ENCODE data around the gene KCNQ1.

KCNQ1 gene

DNA sequence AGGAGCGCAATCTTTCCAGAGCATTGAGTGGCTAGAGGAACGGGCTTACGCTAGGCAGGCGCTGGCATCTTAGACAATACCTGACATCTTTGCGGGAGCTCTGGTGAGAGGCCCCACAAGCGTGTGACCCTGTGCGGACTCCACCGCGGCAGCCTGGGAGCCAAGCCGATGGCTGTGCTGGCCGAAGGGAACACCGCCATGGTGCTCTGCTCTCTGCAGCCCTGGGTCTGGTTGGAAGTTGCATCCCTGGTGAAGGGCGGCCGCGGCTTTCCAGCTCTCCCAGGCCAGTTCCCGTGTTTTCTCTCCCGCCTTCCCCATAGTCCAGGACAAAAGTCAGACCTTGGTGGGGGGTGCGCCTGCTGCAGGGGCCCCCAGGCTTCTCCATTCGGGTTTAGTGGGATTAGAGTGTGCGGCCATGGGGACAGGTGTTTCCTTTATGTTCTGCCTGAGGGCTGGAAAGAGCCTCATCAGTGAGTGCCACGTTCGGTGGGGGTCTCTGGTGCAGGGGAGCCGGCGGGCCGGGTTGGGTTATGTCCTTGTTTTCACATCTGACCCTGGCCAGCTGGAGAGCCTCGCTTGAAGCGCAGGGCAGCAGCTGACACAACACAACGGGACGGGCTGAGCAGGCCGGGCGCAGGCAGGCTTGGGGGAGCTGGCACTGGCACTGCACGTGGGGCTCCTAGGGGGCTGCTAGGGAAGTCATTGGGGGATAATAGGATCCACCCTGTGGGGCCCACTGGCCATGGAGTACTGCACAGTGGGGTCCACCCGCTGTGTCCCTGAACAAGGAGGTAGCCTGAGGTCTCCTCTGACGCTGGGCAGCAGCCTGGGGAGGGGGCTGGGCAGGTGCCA, 94.8 kb downstream of the KCNQ1 start:
- no peak for DNase-seq

DNA sequence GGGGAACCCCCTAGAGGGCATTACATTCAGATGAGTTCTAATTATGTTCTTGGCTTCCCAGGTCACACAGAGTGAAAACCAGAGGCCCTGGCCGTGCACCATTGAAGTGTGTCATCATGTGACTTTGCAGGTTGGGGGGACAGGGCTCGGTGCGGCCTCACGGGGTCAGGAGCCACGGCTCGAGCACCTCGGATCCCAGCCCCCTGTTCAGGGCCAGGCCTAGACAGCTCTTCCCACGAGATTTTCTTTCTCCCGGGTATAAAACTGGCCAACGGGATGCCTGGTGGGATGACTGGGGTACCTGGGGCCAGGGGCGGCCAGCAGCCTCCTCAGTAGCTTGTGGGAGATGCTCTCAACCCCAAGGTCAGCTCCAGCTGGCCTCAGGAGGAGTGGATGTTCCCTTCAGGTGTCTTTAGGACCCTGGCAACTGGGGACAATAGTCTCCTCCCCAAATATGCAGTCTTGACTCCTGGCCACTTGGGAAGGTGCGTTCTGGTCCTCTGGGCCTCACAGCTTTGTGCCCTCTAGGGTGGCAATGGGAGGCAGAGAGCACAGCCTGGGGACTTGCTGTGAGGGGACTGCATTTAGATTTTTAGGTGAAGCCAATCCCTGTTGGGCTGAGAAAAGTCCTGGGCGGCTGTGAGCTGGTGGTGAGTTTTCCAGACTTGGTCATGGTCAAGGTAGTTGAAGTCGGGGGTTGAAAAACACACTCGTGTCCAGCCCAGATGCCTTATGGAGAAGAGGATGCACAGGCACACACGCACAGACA, 95.6 kb downstream of the KCNQ1 start:
- DNase-seq, result no peak

DNA sequence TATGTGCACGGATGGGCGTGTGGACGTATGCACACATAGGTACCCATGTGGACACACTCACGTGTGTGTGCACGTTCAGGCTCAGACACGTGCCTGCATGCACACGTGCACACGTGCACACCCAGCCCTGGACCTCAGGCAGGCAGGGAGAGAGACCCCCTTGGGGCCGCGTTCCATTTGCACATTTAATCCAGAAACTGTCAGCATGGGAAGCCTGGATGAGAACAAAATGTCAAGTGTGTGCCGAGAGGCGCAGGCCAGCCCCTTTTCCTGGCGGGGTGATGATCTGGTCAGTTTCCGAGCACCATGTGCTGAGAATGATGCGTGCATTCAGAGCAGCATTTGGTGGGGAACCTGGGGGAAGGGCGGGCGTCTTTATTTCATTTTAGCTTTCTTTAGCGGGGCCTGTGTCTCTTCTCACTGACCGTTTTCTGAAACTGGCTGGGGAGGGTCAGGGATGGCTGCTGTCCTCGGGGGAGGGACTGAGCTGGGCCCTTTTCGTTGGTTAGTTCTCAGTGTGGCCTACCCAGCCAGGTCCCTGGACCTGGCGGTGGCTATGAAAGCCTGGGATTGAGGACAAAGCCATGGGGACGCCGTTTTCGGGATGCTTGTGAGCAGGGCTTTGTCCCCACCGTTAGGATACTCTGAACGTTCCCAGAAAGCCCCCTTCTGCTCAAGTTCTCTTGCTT, 96.3 kb downstream of the KCNQ1 start:
- no peak for DNase-seq

DNA sequence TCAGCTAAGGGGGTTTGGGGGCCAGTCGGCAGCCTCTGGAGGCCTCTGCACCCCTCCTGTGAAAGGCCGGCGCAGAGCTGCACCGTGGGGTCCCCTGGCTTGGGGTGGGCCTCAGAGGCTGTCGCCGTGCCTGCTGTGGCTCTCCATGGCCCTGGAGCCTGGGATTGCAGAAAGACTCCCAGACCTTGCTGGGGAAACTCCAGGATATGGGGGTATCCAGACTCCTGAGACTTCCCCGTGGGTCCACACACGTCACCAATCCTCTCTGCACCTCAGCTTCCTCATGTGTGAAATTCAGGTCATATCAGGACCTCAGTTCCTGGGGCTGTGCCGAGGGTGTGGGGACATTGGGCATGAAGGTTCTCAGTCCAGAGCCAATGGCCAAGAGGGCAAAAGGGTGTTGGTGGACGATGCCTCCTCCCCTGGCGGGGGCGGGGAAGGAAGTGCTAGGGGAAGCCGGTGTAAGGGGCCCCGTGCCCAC, 97.1 kb downstream of the KCNQ1 start:
- no peak for DNase-seq

DNA sequence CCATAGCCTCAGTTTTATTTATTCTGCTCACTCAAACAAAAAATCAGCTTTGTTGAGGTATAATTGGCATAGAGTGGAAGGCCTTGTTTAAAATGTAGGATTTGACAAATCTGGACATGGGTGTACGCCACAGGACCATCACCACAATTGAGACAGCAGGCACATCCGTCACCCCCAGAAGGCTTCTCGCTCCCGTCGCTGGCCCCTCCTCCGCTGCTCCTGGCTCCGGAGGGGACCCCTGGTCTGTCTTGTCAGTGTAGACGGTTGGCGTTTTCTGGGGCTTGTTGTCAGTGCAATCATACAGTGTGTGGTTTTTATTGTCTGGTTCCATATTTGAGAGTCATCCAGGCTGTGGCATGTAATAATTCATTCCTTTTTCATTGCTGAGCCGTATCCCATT, 97.6 kb downstream of the KCNQ1 start:
- no peak for DNase-seq

DNA sequence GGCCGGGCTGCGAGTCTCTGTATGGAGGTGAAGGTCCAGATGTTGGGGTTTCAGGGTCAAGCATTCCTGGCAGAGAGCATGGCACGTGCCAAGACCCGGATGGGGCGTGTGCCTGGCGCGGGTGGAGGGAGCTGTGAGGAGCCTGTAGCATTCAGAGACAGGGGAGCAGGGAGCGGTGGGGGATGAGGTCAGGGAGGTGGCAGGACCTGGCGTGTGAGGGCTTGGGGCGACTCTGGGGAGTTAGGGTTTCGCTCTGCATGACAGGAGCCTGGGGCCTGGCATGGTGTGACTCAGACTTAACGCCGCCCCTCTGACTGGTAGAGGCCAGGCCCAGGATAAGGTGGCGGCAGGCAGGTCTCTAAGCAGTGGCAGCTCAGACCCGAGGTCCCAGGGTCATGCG, 103.0 kb downstream of the KCNQ1 start:
- no peak for DNase-seq

DNA sequence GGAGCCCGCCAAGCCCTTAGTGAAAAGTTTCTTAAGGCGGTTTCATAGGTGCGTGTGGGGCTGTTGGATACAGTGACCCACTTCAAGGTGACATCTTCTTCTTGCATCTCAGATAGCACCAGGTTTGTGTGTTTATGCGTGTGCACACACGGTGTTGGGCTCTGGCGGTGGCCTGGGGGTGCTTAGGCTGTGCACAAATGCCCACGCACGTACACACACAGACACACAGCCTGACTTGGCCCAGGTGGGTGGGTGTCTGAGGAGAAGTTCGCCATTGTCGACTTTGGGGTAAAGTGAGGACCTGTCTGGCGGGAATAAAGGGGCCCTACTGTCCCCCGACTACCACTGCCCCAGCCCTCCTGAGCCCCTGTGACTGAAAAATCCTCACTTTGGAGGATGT, 103.8 kb downstream of the KCNQ1 start:
- no peak for DNase-seq

DNA sequence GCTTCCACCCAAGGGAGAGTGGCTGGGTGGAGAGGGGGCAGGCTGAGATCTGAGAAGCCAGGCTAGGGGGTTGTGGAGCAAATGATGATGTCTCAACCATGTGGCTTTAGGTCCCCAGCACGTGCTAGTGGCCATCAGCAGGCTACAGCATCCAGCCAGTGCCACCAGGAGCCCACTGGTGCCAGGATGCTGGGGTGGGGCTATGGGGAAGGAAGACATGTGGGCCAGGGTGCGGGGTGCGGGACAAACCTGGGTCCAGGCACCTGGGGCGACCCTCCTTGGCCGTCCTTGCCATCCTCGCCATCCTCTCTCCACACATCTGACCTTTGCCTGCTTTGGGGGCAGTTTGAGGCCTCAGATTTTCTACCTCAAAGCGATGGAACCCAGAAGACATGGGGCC, 104.3 kb downstream of the KCNQ1 start:
- no peak for DNase-seq

DNA sequence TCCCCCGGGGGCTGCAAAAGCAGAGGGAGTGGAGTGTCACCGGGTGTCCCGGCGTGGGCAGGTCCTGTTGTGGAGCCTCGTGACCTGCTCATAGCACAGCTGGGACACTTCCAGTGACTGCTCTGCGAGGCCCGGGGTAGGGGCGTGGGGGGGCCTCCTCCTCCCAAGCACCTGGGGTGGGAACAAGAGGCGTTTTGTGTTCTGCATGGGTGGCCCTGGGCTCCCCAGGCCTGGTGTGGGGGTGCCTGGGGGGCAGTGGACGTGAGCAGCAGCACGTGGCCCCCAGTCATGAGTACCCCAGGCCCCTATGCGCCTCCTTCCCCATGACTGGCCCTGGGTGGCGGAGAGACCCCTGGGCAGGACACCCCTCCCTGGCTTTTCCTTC, 104.7 kb downstream of the KCNQ1 start:
- no peak for DNase-seq

DNA sequence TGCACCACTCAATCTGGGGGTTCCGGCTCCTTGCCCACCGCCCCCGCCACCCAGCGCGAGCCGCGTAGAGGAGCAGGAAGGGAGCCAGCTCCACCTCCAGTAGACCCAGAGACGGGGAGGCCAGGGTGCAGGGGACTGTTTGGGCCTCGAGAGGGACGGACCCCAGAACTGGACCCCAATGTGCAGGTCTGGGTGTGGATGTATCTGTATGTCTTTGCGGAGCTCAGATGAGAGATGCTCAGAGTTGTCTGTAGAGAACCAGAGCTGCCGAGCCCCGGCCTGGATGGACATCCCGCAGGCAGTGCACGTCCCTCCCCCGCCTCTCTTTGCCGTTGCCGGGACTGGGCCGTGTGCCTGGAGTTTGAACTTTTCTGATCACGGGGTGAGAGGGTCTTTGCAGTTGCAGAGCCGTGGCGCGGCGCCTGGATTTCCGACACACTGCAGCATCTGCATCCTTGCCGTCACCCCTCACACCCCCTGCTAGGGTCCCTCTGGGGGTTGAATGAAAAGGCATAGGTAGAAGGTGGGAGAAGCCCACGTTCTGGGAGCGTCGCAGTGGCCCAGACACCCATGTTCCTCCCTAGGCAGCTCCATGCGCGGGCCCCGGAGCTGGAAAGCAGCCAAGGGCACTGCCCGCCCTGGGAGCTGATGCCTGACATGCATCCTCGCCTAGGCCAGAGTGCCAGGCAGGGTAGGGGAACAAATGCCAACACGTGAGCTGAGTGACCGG, 105.2 kb downstream of the KCNQ1 start:
- DNase-seq, result no peak

DNA sequence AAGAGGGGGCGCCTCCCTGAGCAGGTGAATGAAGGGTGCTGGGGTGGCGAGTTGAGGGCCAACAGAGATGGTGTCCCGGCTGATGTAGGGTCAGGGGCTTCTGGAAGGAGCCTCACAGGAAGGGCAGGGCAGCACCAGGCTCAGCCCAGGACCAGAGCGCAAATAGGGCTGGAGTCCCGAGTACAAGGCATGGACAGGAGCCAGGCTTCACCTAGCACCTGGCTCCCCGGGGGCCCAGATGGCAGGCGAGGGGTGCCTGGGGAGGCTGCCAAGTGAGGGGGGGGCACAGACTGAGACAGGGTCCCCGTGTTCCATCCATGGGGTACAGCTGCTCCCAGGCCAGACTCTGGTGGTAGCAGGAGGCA, 105.8 kb downstream of the KCNQ1 start:
- no peak for DNase-seq

DNA sequence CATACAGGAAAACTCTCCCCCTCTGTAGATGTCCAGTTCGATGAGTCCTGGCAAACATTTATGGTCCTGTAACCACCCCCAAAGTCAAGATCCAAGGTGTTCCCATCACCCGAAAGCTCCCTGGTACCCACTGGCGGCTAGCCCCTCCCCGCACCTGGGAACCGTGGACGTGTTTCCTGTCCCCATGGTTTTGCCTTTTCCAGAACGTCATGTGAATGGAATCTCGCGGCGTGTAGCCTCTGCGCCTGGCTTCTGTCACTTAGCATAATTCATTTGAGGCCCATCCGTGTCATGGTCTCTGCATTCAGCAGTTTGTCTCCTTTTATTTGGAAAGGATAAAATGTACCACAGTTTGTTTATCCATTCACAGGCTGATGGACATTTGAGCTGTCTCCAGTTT, 106.3 kb downstream of the KCNQ1 start:
- no peak for DNase-seq

DNA sequence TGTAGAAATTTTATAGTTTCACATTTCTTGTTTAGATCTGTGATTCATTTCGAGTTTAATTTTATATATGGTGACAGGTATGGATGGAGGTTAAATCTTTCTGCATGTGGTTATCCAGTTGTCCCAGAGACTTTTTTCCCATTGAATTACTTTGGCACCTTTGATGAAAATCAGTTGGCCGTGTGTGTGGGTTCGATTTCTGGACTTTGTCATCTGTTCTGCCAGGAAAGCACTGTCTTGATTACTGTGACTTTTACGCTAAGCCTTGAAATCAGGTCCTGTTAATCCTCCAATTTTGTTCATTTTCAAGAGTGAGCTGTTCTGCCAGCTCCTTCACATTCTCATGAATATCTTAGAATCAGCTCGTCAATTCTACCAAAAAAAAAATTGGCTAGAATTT, 107.4 kb downstream of the KCNQ1 start:
- no peak for DNase-seq

DNA sequence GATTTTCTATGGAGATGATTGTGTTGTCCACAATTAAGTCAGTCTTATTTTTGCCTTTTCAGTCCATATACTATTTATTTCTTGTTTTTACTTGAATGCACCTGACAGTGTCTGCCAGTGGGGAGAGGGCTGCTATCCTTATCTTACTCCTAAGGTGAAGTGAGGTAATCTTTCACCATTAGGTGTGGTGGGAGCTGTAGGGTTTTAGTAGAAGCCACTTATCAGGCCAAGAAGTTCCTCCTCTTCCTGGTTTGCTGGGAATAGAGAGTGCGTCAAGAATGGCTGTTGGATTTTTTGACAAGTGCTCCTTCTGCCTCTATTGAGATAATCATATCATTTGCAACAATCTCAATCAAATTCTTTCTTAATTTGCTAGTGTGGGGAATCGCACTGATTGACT, 108.4 kb downstream of the KCNQ1 start:
- DNase-seq, result no peak

DNA sequence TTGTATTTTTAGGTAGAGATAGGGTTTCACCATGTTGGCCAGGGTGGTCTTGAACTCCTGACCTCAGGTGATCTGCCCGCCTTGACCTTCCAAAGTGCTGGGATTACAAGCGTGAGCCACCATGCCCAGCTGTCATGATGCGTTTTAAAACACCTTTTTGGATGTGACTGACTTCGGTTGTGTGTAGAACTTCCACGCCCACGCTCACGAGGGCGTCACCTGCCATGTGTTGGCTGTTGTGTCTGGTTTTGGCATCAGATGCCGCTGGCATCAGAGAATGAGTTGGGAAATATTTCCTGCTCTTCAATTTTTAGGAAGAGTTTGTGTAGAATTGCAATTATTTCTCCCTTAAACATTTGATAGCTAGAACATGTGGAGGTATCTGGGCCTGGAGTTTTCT, 109.1 kb downstream of the KCNQ1 start:
- DNase-seq, result no peak

DNA sequence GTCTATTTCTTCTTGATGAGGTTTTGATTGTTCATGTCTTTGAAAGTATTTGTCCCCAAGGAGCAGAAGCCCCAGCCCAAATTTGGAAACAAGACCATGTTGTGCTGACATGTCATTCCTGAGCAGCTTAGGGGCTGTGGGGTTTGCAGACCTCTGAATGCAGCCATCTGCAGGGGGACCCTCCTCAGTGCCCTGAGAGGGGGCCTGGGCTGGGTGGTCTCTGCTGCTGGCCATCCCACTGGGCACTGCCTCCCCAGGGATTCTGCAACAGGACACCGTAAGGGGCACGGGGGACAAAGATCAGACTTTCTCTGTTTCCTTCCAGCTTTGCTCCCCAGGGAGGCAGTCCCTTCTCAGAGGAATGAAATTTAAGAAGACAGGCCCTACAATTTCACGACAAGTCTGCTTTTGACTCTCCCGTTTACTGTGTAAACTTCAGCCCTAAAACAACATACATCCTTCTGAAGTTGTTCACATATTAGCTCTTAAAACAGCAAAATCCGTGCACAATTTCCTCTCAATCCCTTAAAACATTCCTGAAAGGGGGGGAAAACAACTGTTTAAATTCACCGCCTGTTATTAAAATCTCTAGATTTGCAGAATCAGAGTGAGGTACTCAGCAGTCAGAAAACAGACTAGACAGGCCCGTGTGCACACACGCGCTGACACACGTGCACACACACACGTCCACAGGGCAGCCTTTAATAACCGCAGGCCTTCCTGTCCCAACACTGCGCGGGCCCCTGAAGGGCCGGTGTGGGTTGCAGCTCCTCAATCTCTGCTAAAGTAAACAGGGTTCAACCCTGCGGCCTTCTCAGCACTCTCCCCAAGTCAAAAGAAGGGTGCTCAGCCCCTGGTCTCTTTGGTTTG, 109.8 kb downstream of the KCNQ1 start:
- DNase-seq, result no peak

DNA sequence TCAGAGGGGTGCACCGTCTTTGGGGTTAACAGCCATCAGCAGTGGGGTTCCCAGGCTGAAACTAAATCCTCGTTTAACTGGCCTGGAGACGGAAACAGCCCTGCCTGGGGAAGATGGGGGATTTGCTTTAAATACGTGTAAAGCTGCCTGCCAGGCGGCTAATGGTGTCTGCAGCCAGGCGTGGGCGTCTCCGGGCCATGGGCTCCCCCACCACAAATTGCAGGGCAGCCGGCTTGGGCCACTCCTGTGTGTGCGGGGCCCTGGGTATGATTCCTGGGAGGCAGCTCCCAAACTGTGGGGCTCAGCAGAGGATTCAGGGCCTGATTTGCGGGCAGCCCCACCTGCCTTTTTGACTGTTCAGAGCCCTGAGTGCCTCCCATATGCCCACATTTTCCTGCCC, 110.5 kb downstream of the KCNQ1 start:
- DNase-seq, result no peak

DNA sequence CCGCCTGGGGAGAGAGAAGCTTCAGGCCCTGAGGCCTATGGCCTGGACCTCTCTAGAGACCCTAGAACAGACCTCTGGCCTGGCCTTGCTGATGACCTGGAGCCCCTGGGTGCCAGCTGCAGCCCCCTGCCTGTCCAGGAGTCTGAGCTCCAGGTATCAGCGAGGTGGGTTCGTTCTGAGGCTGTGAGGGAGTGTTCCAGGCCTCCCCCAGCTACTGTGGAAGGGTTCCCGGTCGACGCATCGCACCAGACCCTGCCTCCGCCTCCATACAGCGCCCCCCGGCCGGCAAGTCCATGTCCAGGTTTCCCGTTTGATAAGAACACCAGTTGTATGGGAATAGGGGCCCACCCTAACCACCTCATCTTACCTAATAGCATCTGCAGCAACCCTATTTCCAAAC, 111.1 kb downstream of the KCNQ1 start:
- DNase-seq, result no peak

DNA sequence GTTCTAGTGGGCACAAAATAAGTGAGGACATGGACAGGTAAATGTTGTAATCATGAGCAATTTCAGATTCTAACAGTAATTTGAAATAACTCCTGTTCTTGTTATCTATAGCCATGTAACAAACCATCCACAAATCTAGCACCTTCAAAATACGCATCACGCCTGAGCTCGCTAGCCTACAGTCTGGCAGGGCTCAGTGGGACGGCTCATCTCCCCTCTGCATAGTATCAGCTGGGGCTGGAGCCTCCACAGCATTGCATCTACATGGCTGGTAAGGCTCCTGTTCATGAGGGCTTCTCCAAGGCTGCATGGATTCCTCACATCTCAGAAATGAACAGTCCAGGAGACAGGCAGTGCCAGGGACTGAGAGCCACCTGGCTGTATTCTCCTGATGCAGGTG, 112.6 kb downstream of the KCNQ1 start:
- no peak for DNase-seq

DNA sequence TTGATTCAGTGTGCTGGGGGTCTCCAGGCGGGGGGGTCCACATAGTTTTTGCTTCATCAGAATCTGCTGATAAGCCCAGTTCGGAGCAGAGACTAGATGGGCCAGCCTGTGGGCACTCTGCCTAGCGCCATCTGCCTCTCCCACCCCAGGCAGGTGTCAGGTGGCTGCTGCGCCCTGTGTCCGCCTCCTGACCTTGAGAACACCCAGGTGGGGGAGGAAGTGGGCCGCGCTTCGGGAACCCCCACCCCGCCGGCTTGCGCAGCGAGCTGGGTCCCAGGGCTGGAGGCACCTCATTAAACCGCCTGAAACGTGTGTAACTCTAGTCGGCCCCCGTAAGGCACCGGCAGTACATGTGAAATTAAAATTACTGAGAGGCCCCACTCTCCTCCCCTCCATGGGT, 113.6 kb downstream of the KCNQ1 start:
- no peak for DNase-seq

DNA sequence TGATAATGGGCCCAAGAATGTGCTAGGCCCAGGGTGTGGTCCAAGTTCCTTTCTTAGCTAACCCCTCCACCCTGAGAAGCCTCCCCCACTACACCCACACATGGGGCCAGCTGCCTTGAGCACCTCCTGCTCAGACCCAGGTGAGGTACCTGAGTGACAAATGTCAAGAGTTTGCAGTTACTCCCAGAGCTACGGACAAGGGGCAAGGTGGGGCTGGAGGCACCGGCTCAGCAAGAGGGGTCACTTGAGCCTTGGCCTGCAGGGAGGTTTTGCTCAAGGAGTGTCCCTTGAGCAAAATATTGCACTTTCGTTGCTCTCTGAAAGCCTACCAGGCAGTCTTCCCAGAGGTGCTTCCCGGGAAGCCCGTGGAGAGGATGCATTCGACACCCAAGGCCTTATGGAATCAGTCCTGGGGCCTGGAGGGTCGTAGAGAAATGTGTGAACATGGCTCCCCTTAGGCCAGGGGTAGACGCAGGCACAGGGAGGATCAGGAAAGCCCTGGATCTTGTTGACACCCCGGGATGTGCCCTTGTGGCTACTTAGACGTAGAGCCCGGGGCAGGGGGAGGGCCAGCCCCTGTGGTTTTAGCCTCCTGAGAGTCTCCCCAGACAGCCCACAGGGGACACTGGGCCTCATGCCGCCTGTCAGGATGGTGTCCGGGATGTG, 114.2 kb downstream of the KCNQ1 start:
- no peak for DNase-seq

All from stimulated activated CD8-positive, alpha-beta memory T cell treated with anti-CD3 and anti-CD28 coated beads, Interleukin-4, amount 100 ng/mL, for 48 hours (primary cell).